Measurements from ENCODE around the gene ARRB1.
"Not testable (repeated sequence)": the region's sequence is repeated elsewhere in the genome, so short reads cannot be mapped to it uniquely, and the experiment has no call there.

ARRB1 gene

GRCh38 chr11:75371949-75372876 lies 20.8 kb upstream of the ARRB1 start:
- no peak for DNase-seq (ENCODE audit: low read depth)

- DNase-seq (ENCODE audit: low read depth) = no peak
Measured at GRCh38 chr11:75369560-75370255, 18.2 kb upstream of the ARRB1 start.

- DNase-seq (ENCODE audit: low read depth) = not testable (repeated sequence)
Measured at GRCh38 chr11:75366826-75367225, 15.4 kb upstream of the ARRB1 start.

DNA sequence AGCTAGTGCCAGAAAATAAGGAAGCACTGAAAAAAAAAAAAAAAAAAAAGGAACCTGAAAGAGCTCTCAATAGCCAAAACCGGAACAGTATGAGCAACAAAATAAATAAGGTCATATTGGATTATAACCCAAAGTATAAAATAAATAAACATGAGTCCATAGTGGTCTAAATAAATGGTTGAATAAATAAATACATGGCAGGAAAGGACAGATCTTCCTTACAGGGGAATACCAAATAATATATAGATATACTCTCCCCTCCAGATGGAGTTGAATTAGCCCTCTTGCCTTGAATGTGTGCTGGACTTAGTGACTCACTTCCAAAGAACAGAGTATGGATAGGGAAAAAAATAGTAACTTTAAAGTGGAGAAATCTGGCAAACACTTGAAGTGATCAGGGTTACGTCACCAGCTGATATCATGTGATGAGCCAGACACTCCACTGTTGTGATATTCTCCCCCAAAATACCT lies 14.3 kb upstream of the ARRB1 start:
- no peak for DNase-seq (ENCODE audit: low read depth)

DNA sequence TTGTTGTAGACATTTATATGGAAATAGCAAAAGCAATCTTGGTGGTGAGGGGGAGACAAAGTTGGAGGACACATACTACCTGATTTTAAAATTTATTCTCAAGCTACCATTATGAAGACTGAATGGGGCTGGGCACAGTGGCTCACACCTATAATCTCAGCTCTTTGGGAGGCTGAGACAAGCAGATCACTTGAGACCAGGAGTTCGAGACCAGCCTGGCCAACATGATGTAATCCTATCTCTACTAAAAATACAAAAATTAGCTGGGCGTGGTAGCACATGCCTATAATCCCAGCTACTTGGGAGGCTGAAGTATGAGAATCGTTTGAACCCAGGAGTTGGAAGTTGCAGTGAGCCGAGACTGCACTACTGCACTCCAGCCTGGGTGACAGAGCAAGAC lies 10.8 kb upstream of the ARRB1 start:
- not testable (repeated sequence) for DNase-seq (ENCODE audit: low read depth)

DNA sequence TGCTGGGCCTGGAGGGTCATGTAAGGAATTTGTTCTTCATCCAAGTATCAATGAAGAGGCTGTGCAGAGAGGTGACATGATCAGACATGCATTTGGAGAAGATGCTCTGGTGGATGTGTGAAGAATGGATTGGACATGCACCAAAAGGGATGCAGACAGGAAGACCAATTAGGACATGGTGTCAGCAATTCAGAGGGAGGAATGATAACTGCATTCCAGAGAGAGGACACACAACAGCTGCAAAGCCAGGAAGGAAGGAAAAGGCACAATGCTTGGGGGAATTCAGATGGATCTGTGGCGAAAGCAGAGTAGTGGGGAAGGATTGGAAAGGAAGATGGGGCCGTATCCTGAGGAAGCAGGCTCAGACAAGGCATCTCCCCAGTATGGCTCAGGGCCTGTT lies 5.2 kb upstream of the ARRB1 start:
- no peak for DNase-seq (ENCODE audit: low read depth)

DNA sequence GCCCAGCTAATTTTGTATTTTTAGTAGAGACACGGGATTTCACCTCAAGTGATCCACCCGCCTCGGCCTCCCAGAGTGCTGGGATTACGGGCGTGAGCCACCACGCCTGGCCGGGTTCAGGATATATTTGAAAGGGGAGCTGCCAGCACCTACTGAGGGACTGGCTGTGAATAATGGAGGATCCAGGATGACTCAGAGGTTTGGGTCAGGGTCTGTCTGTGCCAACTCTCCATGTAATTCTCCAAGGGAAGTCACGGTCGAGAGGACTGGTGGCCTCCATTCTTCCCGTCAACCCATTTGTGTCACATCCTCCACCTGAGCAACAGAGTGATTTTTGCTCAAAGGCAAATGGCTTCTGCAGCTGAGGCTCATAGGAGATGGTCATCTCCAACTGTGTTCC lies 3.6 kb upstream of the ARRB1 start:
- DNase-seq (ENCODE audit: low read depth) = no peak

GRCh38 chr11:75352588-75353206 lies 1.2 kb upstream of the ARRB1 start:
- DNase-seq (ENCODE audit: low read depth) = no peak

DNA sequence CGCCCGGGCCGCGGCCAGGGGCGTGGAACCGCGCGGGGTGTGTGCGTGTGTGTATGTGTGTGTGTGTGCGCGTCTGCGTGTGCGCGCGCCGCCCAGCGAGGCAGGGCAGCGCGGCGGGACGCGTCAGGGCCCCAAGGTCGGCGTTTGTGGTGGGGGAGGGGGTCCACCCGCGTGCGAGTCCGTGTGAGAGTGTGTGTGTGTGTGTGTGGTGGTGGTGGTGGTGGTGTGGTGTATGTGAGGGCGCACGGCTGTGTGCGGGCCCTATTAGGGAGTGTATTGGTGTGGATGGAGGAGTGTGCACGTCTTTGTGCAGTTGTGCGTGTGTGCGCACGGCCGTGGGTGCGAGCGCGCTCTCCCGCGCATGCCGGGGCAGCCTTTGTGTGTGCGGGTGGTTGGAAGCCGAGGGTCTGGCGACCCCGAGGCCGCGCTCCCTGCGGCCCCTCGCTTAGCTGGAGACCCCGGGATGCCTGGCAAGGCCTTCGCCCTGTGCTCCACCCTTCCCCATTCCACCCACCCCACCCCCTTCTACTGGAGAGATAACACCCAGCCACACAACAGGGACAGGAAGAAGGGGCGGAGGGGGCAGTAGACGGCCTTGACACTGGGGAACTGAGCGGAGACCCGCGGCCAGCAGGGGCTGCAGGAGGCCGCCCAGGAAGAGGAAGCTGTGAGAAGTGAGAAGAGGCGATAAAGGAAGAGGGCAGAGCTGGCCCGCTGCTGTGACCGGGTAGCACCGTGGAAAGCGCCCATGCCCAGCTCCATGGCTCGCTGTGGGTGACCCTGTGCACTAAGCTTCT lies 528 bp upstream of the ARRB1 start:
- DNase-seq (ENCODE audit: low read depth) = no peak

DNA sequence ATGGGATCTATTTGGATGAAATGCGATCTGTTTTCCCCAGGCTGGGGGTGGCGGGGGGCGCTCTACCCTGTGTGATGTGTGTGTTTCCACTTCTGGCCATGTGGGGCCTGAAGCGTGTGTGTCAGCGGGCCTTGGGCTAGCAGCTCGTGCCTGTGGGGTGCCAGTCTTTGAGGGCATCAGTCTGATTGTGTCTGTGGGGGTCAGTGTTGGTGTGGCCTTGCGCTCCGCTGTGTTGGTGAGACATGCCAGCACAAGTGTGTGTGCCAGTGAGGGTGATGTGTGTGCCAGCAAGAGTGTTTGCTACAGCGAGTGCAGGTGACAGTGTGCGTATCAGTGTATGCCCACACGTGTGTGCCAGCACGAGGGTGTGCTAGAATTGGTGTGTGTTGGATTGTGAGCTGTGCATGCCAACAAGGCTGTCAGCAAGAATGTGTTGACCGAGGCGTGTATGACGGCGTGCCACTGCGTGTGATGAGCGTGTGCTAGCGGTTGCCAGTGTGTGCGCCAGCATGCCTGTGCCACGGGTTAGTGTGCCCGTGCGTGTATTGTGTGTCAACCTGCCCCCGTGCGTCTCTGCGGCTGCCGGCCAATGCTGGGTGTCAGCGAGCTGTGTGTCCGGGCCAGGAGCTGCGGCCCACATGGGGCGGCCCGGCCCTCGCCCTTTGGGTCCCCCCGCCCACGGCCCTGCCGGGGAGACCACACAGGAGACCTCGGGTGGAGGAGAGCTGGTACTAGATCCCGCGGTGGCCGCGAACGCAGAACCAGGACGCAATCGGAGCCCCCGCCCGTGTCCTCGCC lies 519 bp downstream of the ARRB1 start:
- no peak for DNase-seq (ENCODE audit: low read depth)

GRCh38 chr11:75350122-75350742 lies 1.2 kb downstream of the ARRB1 start:
- DNase-seq (ENCODE audit: low read depth) = no peak

GRCh38 chr11:75349521-75350116 lies 1.8 kb downstream of the ARRB1 start:
- DNase-seq (ENCODE audit: low read depth) = no peak

GRCh38 chr11:75347781-75348566 lies 3.5 kb downstream of the ARRB1 start:
- no peak for DNase-seq (ENCODE audit: low read depth)

DNA sequence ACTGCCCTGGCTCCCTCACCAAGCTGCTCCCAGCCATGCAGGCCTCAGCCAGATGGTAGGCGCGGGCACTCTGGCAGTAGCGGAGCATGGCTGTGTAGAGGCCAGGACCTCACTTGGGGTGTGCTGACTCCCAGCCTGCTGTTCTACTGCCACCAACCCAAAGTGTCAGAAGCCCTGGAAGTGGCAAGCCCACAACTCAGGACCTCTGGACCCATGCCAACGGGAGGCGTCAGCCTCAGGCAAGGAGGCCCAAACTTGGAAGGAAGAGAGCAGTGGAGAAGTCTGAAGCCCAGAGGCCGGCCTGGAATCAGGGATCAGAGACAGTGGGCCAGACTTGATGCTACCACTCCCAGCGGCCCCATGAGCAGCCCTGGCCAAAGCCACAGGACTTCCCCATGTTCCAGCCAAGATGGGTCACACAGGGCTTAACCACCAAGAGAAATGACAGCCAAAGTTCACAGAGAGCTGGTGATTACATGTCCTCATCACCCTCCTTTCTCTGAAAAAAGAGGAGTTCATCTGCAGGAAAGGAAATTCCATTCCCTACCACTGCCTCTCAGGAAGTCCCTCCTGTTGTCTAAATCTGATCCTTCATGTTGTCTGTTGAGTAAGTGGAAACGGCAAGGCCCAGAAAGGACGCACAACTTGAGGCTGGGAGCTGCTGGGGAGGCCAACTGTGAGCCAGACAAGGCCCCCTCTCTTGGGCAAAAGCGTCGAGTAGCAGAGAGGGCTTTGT lies 4.4 kb downstream of the ARRB1 start:
- DNase-seq (ENCODE audit: low read depth) = no peak

DNA sequence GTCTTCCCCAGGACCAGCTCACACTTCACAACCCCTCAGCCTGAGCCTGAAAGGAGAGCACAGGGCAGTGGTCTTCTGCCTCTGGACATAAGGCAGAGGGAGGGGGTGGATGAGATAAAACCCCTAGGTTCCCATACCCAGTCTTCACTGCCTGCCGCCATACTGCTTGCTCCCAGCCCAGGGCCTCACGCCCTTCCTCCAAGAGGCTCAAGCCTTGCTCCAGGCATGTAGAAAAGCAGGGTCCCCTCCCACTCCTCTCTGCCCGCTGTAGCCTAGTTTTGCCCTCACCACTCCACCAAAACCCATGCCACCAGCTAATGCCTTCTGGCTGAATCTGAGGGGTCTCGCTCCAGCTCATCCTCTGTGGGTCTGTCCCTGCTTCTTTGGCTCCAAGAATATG lies 5.2 kb downstream of the ARRB1 start:
- no peak for DNase-seq (ENCODE audit: low read depth)

DNA sequence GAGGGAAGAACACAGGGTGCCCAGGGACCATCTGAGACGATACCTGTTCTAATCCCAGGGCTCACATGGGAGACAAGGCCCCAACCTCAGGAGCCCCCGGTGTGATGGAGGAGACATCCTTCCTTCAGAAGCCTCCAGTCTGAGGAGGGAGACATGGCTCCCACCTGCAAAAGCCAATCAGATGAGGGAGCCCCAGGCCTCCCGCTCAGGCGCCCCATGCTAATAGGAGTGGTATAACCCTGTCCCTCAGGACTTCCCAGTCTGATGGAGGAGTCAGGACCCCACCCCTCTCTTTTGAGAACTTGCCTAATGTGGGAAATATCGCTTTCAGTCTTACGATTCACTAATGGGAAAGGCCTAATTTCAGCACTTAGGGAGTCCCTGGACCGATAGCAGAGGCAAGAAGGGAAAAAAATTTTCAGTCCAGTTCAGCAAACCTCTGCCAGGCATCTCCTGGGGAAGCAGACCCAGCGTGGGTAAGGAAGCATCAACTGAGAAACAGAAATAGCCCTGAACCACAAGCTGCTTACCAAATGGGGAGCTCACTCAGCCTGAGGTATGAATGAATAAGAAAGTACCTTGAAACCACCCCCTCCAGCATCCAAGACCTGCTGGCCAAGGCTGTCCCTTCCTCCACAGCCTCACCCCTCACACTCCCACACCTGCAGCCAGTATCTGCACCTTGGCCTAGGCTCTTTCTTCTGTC lies 5.9 kb downstream of the ARRB1 start:
- no peak for DNase-seq (ENCODE audit: low read depth)

DNA sequence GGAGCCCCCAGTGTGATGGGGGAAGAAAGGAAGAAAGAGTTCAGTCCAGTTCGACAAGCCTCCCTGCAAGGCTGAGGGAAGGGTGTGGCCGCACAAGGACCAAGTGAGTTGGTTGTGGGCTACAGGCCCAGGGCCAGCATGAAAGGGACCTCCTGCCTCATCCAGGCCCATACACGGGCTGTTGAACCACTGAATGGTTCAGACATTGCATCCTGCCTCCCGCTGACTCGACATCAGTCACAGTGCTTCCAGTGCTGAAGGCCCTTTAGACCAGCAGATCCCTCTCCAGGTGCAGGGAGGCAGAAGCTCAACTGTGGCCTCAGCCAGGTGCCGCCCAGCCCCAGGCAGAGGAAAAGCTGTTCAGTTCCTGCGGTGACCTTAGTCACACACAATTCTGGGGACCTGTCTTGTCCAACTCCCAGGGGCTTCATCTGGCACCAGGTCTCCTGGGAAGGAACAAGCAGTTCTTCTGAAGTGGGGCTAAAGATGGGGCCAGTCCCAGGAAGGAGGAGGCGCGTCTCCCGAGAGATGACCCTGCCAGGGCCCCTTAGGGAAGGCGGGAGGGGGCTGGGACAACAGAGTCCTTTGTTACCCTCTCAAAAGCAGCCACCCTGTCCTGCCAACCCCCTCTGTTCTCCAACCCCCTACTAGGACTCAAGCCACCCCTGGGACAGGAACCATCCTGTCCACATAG lies 6.6 kb downstream of the ARRB1 start:
- DNase-seq (ENCODE audit: low read depth) = no peak
